Suppressor macrophage treated with lipopolysaccharide for 1 hour (primary cell): ENCODE results near the gene SSU72.
"Not testable (repeated sequence)": the region's sequence is repeated elsewhere in the genome, so short reads cannot be mapped to it uniquely, and the experiment has no call there.

Experiments
- DNase-seq, 3 donors: peaks; one replicate each; pipeline ENCODE4 v3.0.0-alpha.2; 2020 to 2022

Gene SSU72

DNA sequence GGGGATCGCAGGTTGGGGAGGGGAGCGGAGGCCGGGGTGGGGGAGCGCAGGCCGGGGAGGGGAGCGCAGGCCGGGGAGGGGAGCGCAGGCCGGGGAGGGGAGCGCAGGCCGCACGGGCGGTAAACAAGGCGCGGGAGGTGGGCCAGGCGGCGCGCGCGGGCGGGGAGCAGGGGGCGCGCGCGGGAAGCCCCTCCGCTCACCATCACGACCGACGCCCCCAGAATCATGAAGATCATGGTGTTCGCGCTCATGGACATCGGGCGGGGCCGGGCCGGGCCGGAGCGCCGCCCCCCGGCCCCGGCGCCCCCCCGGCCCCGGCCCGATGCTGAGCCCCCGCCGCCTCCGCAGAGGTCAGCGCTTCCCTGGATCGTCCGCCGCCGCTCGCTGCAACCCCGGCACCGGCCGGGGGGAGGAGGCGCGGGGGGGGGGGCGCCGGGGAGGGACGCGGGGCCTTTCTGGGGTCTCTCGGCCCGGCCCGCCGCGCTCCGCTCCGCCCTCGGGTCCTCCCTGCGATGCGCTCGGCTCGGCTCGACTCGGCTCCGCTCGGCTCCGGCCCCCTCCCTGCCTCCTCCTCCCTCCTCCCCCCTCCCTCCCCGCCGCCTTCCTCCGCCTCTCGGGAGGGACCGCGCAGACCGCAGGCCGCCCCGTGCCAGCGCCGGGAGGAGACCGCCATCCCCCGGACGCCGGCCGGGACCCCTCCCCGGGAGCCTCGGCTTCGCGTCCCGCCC, 34.4 kb downstream of the SSU72 start, which contains the start of gene TMEM240:
Gene TMEM240 (minus strand): TSS at position 535 of the 728 bp plus-strand sequence. CDS start 278 bp downstream, at position 257.
- peak in 2 of 3 donors; percentile 15 to 38 for DNase-seq

DNA sequence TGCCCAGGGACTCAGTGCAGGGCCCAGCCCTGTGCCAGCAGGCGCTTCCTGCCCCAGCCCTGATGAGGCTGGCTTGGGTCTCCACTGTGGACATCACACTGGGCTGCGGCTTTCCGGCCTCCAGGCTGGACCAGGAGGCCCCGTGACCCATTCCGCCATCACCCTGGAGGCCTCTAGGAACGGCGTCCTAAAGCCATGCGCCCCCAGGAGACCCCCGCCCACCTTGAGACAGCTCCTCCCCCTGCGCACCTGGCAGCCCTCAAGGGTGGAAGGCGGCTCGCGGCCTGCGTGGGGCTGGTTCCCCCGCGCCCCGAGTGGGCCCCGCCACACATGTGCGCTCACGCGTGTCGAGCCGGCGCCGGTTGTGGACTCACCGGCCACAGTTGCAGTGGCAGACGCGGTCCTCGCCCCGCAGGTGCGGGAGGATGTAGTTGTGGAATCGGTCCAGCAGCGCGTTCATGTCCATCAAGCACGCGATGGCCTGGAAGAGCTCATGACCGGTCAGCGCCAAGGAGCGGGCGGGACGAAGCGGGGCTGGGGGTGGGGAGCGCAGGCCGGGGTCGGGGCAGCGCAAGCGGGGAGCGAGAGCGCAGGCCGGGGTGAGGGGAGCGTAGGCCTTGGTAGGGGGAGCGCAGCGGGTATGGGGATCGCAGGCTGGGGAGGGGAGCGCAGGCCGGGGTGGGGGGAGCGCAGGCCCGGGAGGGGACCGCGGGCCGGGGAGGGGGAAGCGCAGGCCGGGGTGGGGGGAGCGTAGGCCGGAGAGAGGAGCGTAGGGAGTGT, 35.2 kb downstream of the SSU72 start:
- DNase-seq, result no peak

GRCh38 chr1:1538989-1539309, 35.7 kb downstream of the SSU72 start:
- DNase-seq, result no peak

- DNase-seq, result no peak
Observed at GRCh38 chr1:1538334-1538733, 36.3 kb downstream of the SSU72 start.

GRCh38 chr1:1537626-1538250, 36.9 kb downstream of the SSU72 start:
- no peak for DNase-seq

DNA sequence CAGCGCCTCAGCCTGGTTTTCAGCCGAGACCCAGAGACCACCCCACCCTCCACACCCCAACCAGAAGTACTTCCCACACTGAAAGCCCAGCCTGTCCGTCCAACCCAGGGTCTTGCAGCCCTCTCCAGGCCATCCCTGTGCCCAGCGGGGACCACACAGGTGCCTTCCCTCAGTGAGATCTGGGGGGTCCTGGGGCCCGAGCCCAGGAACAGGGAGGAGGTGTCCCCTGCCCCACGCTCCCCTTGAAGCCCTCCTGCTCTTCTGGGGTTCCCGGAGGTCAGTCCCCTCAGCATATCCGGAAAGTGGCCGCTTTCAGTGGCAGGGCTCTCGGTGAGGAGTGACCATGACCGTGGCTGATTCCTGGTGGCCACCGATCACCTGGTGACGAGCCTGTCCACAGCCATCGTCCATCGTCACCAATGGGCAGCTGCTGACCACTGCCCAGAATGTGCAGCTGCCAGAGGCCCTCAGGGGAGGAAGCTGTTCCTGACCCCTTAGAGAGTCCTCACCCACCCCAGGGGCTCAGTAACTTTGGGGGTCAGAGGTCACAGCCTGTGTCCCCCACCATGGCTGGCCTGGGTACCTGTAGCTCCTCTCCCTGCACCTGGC, 37.6 kb downstream of the SSU72 start:
- no peak for DNase-seq

GRCh38 chr1:1536019-1536937, 38.4 kb downstream of the SSU72 start:
- DNase-seq, result no peak

- no peak for DNase-seq
Observed at GRCh38 chr1:1535201-1536018, 39.3 kb downstream of the SSU72 start.

GRCh38 chr1:1534401-1535154, 40.1 kb downstream of the SSU72 start:
- DNase-seq, result no peak

DNA sequence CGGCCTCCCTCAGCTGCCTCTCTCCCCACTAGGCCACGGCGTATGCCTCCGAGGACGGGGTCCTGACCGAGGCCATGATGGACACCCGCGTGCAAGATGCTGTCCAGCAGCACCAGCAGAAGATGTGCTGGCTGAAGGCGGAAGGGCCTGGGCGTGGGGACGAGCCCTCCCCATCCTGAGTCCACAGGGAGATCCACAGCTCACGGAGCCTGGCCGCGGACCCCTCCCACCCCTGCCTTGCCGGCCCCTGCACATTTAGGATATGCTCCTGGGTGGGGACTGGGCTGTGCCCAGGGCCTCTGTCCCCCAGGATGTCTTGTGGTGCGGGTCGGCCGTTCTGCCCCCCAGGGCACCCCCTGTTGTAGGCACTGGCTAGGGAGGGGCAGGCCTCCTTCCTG, 40.8 kb downstream of the SSU72 start:
- DNase-seq, result not testable (repeated sequence)

GRCh38 chr1:1533176-1533893, 41.3 kb downstream of the SSU72 start:
- DNase-seq, result not testable (repeated sequence)

DNA sequence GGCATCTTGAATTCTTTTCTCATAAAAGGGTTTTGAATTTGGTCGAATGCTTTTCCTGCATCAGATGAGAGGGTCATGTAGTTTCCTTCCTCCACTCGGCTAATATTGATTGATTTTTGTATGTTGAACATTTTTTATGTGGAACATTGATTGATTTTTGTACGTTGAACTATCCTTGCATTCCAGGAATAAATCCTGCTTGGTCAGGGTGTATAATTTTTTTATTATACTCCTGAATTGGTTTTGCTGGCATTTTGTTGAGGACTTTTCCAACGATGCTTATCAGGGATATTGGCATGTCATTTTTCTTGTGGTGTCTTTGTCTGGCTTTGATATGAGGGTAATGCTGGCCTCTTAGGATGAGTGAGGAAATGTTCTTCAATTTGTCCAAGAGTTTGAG, 42.7 kb downstream of the SSU72 start:
- no peak for DNase-seq

GRCh38 chr1:1529936-1530335, 44.7 kb downstream of the SSU72 start:
- DNase-seq, result no peak

GRCh38 chr1:1529321-1529720, 45.3 kb downstream of the SSU72 start:
- DNase-seq, result no peak

DNA sequence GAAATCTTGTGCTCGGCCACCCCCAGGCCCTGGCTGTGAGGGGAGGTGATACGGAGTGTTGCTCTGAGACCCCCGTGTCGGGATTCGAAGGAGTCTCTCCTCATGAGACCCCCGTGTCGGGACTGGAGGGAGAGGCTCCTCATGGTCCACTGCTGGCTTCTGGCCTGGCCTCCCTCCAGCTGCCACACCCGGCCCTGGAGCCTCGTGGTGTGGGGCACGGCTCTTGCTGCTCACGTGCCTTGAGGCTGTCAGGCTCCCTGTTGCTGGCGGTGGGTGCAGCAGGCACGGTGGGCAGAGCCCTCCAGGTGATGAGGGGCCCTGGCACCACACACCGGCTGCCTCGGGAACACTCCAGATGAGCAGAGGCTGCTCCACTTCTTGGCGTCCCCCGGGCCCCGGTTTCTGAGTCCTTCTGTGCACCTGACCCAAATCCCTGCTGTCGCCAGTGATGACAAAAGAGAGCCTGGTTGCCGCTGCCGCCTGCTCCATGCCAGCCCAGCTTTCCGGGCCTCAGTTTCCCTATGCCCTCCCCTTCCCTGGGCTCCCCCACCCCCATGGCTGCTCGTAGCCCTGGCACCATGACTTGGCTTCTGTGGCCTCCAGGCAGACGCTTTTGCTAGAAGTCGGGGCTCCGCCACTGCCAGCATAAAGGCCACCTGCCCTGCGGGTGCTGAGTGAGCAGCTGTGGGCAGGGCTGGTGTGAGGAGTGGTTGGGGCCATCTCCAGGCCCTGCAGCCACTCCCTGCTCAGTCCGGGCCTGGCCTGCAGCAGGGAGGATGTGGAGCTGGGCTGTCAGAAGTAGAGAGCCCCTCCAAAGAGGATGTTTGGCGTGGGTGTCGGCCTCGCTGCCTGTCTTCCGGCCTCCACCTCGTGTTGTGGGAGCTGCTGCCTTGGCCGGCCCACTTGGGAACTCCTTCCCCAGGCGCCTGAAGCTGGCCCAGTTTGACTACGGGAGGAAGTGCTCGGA, 46.1 kb downstream of the SSU72 start:
- DNase-seq, result no peak

DNA sequence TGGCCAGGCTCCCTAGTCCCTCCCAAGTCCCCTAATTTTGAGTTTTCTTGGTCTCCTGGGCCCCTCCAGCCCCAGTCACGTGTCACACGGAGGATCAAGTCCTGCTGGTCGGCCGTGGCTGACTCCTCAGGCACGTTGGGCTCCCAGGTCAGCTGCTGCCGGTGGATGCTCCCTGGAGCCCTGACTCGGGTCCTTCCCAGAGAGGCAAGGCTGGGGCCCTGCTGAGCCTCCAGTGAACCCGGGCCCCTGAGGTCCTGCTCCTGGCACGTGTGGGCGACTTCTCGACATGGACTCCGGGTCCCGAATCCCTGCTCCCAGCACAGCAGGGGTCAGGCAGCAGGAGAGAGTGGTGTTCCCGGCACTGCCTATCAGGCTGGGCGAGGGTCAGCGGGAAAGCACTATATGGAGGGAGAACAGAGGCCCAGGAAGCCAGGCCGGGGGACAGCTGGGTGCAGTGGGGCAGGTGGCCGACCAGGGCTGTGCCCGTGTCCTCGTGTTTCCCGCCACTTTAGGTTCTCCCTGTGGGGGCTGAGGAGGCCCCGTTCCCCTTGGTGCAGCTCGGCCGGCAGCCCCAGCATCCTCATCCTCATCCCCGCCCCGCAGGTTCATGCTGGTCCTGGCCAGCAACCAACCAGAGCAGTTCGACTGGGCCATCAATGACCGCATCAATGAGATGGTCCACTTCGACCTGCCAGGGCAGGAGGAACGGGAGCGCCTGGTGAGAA, 47.4 kb downstream of the SSU72 start:
- DNase-seq, result no peak

DNA sequence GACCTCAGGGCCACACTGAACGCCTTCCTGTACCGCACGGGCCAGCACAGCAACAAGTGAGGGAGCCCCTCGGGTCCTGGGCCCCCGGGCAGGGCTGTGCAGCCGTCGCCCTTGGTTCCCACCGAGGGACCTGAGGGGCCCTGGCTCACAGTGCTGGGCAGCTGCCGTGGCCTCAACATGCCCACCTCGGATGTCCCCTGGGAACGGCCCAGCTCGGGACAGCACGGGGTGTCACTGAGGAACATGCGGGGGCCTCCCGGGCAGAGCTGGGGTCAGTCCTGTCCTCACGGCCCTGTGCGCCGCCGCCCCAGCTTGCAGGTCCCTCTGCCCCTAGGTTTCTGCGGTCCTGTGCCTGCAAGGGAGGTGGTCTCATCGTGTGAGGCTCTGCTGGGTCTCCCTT, 48.2 kb downstream of the SSU72 start:
- DNase-seq, result not testable (repeated sequence)
